Natural killer cell treated with Interleukin-12 subunit alpha and Interleukin-12 subunit beta and Interleukin-15 and Interleukin-18, amount 100 ng/mL, for 72 hours (primary cell): ENCODE data around the gene STAP2. TPM values are rescaled to one million over a fixed set of nuclear protein-coding genes. Genes with fewer than 3 reads are reported as not detected.

Experiments used
- ATAC-seq, 2 donors: fragments of 150-1000 bp; cut with Tn5 transposase in 1 of 2; sonication (Bioruptor Pico), chemical (Tn5 transposase) in 1 of 2; 2 replicates each; pipeline ENCODE4 v1.10.0; 2021
- DNase-seq: peaks from one replicate; pipeline ENCODE4 v3.0.0; 2022; ENCODE audit warnings: low spot score
- H3K27ac Mint-ChIP-seq, 2 donors: 1 replicate in 1 of 2; 2 replicates in 1 of 2; pipeline ENCODE4 v1.8.0; 2022; ENCODE audit warnings: mixed read lengths in 2 of 2, mild to moderate bottlenecking in 1 of 2, moderate library complexity in 1 of 2
- H3K27me3 Mint-ChIP-seq, 2 donors: 1 replicate in 1 of 2; 2 replicates in 1 of 2; pipeline ENCODE4 v1.8.0; 2022; ENCODE audit warnings: mixed read lengths in 2 of 2
- H3K36me3 Mint-ChIP-seq: one replicate; pipeline ENCODE4 v1.8.0; 2022; ENCODE audit warnings: mixed read lengths
- H3K4me1 Mint-ChIP-seq, 2 donors: 1 replicate in 1 of 2; 2 replicates in 1 of 2; pipeline ENCODE4 v1.8.0; 2022; ENCODE audit warnings: low read depth in 2 of 2, mixed read lengths in 2 of 2, mild to moderate bottlenecking in 1 of 2
- H3K4me3 Mint-ChIP-seq: one replicate; pipeline ENCODE4 v1.8.0; 2022; ENCODE audit warnings: mixed read lengths
- H3K9me3 Mint-ChIP-seq: 2 replicates; pipeline ENCODE4 v1.8.0; 2022; ENCODE audit warnings: mixed read lengths
- total RNA-seq, 2 donors: library from RNA; stranded (reverse); gene quantifications; one replicate each; pipeline ENCODE4 v1.2.3, GENCODE V29; 2022

STAP2 gene
- total RNA-seq, 2 donors from 2014 or later, result 7.3 to 12.8 TPM

GRCh38 chr19:4373601-4374497, 35.2 kb upstream of the STAP2 start:
- H3K27ac Mint-ChIP-seq, result peak overlapping the region; percentile 70 to 85
- no peak for ATAC-seq
- H3K36me3 Mint-ChIP-seq, result no peaks in the 10 kb centered on the region
- H3K27me3 Mint-ChIP-seq, result no peaks in the 10 kb centered on the region
- DNase-seq, result no peak
- H3K4me1 Mint-ChIP-seq, result peaks cover 37 to 43% of the 10 kb centered on the region in 2 donors
- peak overlapping the region; percentile 70 for H3K4me3 Mint-ChIP-seq
- no peaks in the 10 kb centered on the region for H3K9me3 Mint-ChIP-seq

- H3K9me3 Mint-ChIP-seq, result no peaks in the 10 kb centered on the region
- peak overlapping the region in 1 of 2 donors; percentile 27 for H3K27ac Mint-ChIP-seq
- no peaks in the 10 kb centered on the region for H3K27me3 Mint-ChIP-seq
- H3K4me1 Mint-ChIP-seq, result peaks cover 39 to 46% of the 10 kb centered on the region in 2 donors
- no peak for ATAC-seq
- no peak overlapping the region for H3K4me3 Mint-ChIP-seq
- DNase-seq, result no peak
- H3K36me3 Mint-ChIP-seq, result no peaks in the 10 kb centered on the region
Observed at GRCh38 chr19:4373013-4373367, 34.4 kb upstream of the STAP2 start.

- H3K27me3 Mint-ChIP-seq, result no peaks in the 10 kb centered on the region
- no peaks in the 10 kb centered on the region for H3K9me3 Mint-ChIP-seq
- ATAC-seq (no peak), DNase-seq (no peak)
- H3K4me3 Mint-ChIP-seq, result no peak overlapping the region
- H3K27ac Mint-ChIP-seq, result peak overlapping the region in 1 of 2 donors; percentile 27
- H3K4me1 Mint-ChIP-seq, result peaks cover 39 to 49% of the 10 kb centered on the region in 2 donors
- no peaks in the 10 kb centered on the region for H3K36me3 Mint-ChIP-seq
Observed at GRCh38 chr19:4372165-4373012, 33.8 kb upstream of the STAP2 start.

GRCh38 chr19:4371247-4372164, 32.9 kb upstream of the STAP2 start:
- no peaks in the 10 kb centered on the region for H3K36me3 Mint-ChIP-seq
- H3K4me3 Mint-ChIP-seq, result no peak overlapping the region
- no peaks in the 10 kb centered on the region for H3K9me3 Mint-ChIP-seq

GRCh38 chr19:4370418-4371041, 31.9 kb upstream of the STAP2 start:
- Mint-ChIP-seq H3K36me3 (no peaks in the 10 kb centered on the region), H3K9me3 (no peaks in the 10 kb centered on the region), H3K4me3 (peak overlapping the region; percentile 78), H3K27ac (peak overlapping the region; percentile 93), H3K4me1 (peaks cover 30 to 36% of the 10 kb centered on the region in 2 donors), H3K27me3 (no peaks in the 10 kb centered on the region)
- ATAC-seq (no peak), DNase-seq (no peak)

More at GRCh38 chr19:4371247-4372164, 32.9 kb upstream of the STAP2 start:
- Mint-ChIP-seq H3K27ac (peak overlapping the region; percentile 80 to 93), H3K27me3 (no peaks in the 10 kb centered on the region), H3K4me1 (peaks cover 35 to 44% of the 10 kb centered on the region in 2 donors)
- DNase-seq (no peak), ATAC-seq (no peak)

GRCh38 chr19:4369888-4370260, 31.2 kb upstream of the STAP2 start:
- peak; percentile 90 for ATAC-seq
- DNase-seq, result peak; percentile 91
- H3K27ac Mint-ChIP-seq, result peak overlapping the region; percentile 93
- H3K27me3 Mint-ChIP-seq, result no peaks in the 10 kb centered on the region
- peak overlapping the region; percentile 78 for H3K4me3 Mint-ChIP-seq
- no peaks in the 10 kb centered on the region for H3K9me3 Mint-ChIP-seq
- peaks cover 30 to 35% of the 10 kb centered on the region in 2 donors for H3K4me1 Mint-ChIP-seq
- no peaks in the 10 kb centered on the region for H3K36me3 Mint-ChIP-seq

GRCh38 chr19:4369109-4369887, 30.7 kb upstream of the STAP2 start:
- peaks cover 30 to 35% of the 10 kb centered on the region in 2 donors for H3K4me1 Mint-ChIP-seq
- peak overlapping the region; percentile 93 for H3K27ac Mint-ChIP-seq
- ATAC-seq (peak; percentile 77 to 80), DNase-seq (peak; percentile 86)
- no peaks in the 10 kb centered on the region for H3K36me3 Mint-ChIP-seq
- no peaks in the 10 kb centered on the region for H3K27me3 Mint-ChIP-seq
- H3K9me3 Mint-ChIP-seq, result no peaks in the 10 kb centered on the region
- H3K4me3 Mint-ChIP-seq, result peak overlapping the region; percentile 78

GRCh38 chr19:4368128-4368820, 29.6 kb upstream of the STAP2 start:
- H3K4me1 Mint-ChIP-seq, result peaks cover 24 to 30% of the 10 kb centered on the region in 2 donors
- H3K27me3 Mint-ChIP-seq, result no peaks in the 10 kb centered on the region
- no peaks in the 10 kb centered on the region for H3K9me3 Mint-ChIP-seq
- no peaks in the 10 kb centered on the region for H3K36me3 Mint-ChIP-seq
- DNase-seq (peak; percentile 75), ATAC-seq (peak in 1 of 2 donors; percentile 17)
- peak overlapping the region; percentile 78 for H3K4me3 Mint-ChIP-seq
- H3K27ac Mint-ChIP-seq, result peak overlapping the region; percentile 93

GRCh38 chr19:4367781-4368127, 29.1 kb upstream of the STAP2 start:
- Mint-ChIP-seq H3K27ac (peak overlapping the region; percentile 93), H3K9me3 (no peaks in the 10 kb centered on the region), H3K4me1 (peaks cover 24 to 30% of the 10 kb centered on the region in 2 donors), H3K27me3 (no peaks in the 10 kb centered on the region), H3K4me3 (no peak overlapping the region), H3K36me3 (no peaks in the 10 kb centered on the region)
- DNase-seq, result no peak
- no peak for ATAC-seq

GRCh38 chr19:4367336-4367723, 28.7 kb upstream of the STAP2 start:
- H3K4me3 Mint-ChIP-seq, result no peak overlapping the region
- ATAC-seq, result no peak
- peaks cover 24 to 30% of the 10 kb centered on the region in 2 donors for H3K4me1 Mint-ChIP-seq
- DNase-seq, result no peak
- H3K36me3 Mint-ChIP-seq, result no peaks in the 10 kb centered on the region
- peak overlapping the region; percentile 93 for H3K27ac Mint-ChIP-seq
- no peaks in the 10 kb centered on the region for H3K9me3 Mint-ChIP-seq
- no peaks in the 10 kb centered on the region for H3K27me3 Mint-ChIP-seq

GRCh38 chr19:4366666-4367335, 28.2 kb upstream of the STAP2 start:
- Mint-ChIP-seq H3K27me3 (no peaks in the 10 kb centered on the region), H3K4me3 (no peak overlapping the region), H3K27ac (peak overlapping the region; percentile 93), H3K4me1 (peaks cover 24 to 27% of the 10 kb centered on the region in 2 donors), H3K9me3 (no peaks in the 10 kb centered on the region), H3K36me3 (no peaks in the 10 kb centered on the region)
- ATAC-seq (no peak), DNase-seq (no peak)
